ENCODE measurements around the gene RMC1. TPM values are rescaled to one million over a fixed set of nuclear protein-coding genes. Genes with fewer than 3 reads are reported as not detected.

The RMC1 gene
- total RNA-seq, 1 experiment from 2014 or later = 31.0 TPM

GRCh38 chr18:23539911-23540525 is 36.7 kb downstream of the RMC1 start:
- CTCF ChIA-PET = no interaction called here

DNA sequence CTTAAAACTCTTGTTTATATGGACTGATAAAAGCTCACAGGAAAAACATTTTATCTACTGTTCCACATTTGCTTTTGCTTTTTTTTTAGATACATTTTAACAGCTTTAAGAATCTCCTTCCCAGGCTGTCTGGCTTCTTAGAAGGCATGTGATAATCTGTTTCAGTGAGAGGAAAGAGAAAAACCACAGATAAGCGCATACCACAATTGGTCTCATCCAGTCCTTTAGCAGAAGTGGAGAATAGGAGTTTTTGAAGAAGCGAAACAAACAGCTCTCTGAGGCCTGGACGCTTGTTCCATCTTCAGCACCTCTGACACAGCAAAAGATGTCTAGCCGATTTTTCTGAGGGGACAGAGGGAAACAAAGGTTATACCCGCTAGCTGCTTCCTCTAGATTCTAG is 37.6 kb downstream of the RMC1 start:
- H3K36me3 Mint-ChIP-seq (ENCODE audit: insufficient read depth, unreplicated experiment) = peaks cover 87% of the 10 kb centered on the region
- BruUV-seq (replicated peaks) = no TSS peak
- no peak overlapping the region for H3K27ac Mint-ChIP-seq (ENCODE audit: unreplicated experiment)
- no peaks in the 10 kb centered on the region for H3K4me1 Mint-ChIP-seq (ENCODE audit: low read depth, unreplicated experiment)
- TF ChIP-seq, protein P1, sequence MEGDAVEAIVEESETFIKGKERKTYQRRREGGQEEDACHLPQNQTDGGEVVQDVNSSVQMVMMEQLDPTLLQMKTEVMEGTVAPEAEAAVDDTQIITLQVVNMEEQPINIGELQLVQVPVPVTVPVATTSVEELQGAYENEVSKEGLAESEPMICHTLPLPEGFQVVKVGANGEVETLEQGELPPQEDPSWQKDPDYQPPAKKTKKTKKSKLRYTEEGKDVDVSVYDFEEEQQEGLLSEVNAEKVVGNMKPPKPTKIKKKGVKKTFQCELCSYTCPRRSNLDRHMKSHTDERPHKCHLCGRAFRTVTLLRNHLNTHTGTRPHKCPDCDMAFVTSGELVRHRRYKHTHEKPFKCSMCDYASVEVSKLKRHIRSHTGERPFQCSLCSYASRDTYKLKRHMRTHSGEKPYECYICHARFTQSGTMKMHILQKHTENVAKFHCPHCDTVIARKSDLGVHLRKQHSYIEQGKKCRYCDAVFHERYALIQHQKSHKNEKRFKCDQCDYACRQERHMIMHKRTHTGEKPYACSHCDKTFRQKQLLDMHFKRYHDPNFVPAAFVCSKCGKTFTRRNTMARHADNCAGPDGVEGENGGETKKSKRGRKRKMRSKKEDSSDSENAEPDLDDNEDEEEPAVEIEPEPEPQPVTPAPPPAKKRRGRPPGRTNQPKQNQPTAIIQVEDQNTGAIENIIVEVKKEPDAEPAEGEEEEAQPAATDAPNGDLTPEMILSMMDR (IDR thresholded peaks at IDR 0.05; ENCODE audit: unreplicated experiment) = no peak
- CTCF ChIA-PET = no interaction called here
- H3K4me3 Mint-ChIP-seq (ENCODE audit: low read depth, unreplicated experiment) = no peak overlapping the region
- H3K27me3 Mint-ChIP-seq (ENCODE audit: unreplicated experiment) = no peaks in the 10 kb centered on the region
- DNase-seq = no peak
- no peaks in the 10 kb centered on the region for H3K9me3 Mint-ChIP-seq (ENCODE audit: low read depth, unreplicated experiment)
- intact Hi-C loops (cut with micrococcal nuclease; ENCODE audit: unreplicated experiment) = no loop called here

More at GRCh38 chr18:23539911-23540525, 36.7 kb downstream of the RMC1 start:
- no peaks in the 10 kb centered on the region for H3K27me3 Mint-ChIP-seq (ENCODE audit: unreplicated experiment)
- peaks cover 85% of the 10 kb centered on the region for H3K36me3 Mint-ChIP-seq (ENCODE audit: insufficient read depth, unreplicated experiment)
- intact Hi-C loops (cut with micrococcal nuclease; ENCODE audit: unreplicated experiment) = no loop called here
- no peaks in the 10 kb centered on the region for H3K4me1 Mint-ChIP-seq (ENCODE audit: low read depth, unreplicated experiment)
- TF ChIP-seq, protein P1 (IDR thresholded peaks at IDR 0.05; ENCODE audit: unreplicated experiment) = no peak
- BruUV-seq (replicated peaks) = no TSS peak
- H3K27ac Mint-ChIP-seq (ENCODE audit: unreplicated experiment) = no peak overlapping the region
- no peak overlapping the region for H3K4me3 Mint-ChIP-seq (ENCODE audit: low read depth, unreplicated experiment)
- no peak for DNase-seq
- H3K9me3 Mint-ChIP-seq (ENCODE audit: low read depth, unreplicated experiment) = no peaks in the 10 kb centered on the region

DNA sequence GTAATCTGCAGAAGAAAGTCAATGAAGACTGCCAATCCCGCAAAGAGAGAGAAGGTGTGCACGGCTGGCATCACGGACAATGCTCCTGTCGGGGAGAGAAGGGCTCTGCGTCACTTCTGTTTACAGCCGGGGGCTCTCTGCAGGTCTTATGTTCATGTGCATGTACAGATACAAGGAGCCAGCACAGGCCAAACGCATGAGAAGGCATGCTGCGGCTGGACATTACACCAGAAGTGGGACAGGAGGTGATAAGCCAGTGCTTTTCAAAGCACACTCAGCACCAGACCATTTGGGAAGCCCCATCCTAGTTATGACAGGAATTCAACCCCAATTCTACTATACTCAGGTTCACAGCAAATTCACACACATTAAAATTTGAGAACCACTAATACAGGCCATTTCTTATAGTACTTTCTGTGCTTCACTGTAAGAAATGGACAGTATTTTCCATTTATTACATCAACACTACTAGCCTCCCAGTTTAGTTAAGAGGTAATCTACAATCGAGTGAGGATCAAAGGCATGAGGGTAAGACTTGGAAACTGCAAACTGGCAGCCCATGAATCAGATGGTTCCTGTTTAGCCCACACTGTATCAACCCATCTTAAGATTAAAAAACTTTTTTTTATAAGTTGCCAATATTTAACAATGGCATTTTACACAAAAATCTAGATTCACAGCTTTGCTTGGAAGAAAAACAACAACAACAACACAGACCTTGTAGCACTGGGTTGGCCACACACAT is 38.2 kb downstream of the RMC1 start:
- CTCF ChIA-PET = no interaction called here

GRCh38 chr18:23542461-23542860 is 39.1 kb downstream of the RMC1 start:
- Mint-ChIP-seq H3K27me3 (ENCODE audit: unreplicated experiment) (no peaks in the 10 kb centered on the region), H3K27ac (ENCODE audit: unreplicated experiment) (no peak overlapping the region), H3K9me3 (ENCODE audit: low read depth, unreplicated experiment) (no peaks in the 10 kb centered on the region), H3K4me3 (ENCODE audit: low read depth, unreplicated experiment) (no peak overlapping the region), H3K36me3 (ENCODE audit: insufficient read depth, unreplicated experiment) (peaks cover 86% of the 10 kb centered on the region), H3K4me1 (ENCODE audit: low read depth, unreplicated experiment) (peaks cover 3% of the 10 kb centered on the region)
- BruUV-seq (replicated peaks) = no TSS peak
- TF ChIP-seq, protein P1 (IDR thresholded peaks at IDR 0.05; ENCODE audit: unreplicated experiment) = no peak
- CTCF ChIA-PET = no interaction called here
- intact Hi-C loops (cut with micrococcal nuclease; ENCODE audit: unreplicated experiment) = no loop called here
- no peak for DNase-seq

More for the DNA sequence above, 38.2 kb downstream of the RMC1 start:
- TF ChIP-seq, protein P1 (IDR thresholded peaks at IDR 0.05; ENCODE audit: unreplicated experiment) = no peak
- H3K4me1 Mint-ChIP-seq (ENCODE audit: low read depth, unreplicated experiment) = no peaks in the 10 kb centered on the region
- no peak overlapping the region for H3K4me3 Mint-ChIP-seq (ENCODE audit: low read depth, unreplicated experiment)
- intact Hi-C loops (cut with micrococcal nuclease; ENCODE audit: unreplicated experiment) = no loop called here
- no peak for DNase-seq
- BruUV-seq (replicated peaks) = no TSS peak
- H3K9me3 Mint-ChIP-seq (ENCODE audit: low read depth, unreplicated experiment) = no peaks in the 10 kb centered on the region
- no peak overlapping the region for H3K27ac Mint-ChIP-seq (ENCODE audit: unreplicated experiment)
- H3K27me3 Mint-ChIP-seq (ENCODE audit: unreplicated experiment) = no peaks in the 10 kb centered on the region
- H3K36me3 Mint-ChIP-seq (ENCODE audit: insufficient read depth, unreplicated experiment) = peaks cover 86% of the 10 kb centered on the region

Measured in Calu3 (cell line).